NCI-H1930 (cell line): ENCODE measurements around the gene ARHGEF9.

ENCODE experiments used
- DNase-seq, 2 experiments: peaks; one replicate each; lab custom pipeline; 2025; lab: John Stamatoyannopoulos, UW

ARHGEF9 gene

DNA sequence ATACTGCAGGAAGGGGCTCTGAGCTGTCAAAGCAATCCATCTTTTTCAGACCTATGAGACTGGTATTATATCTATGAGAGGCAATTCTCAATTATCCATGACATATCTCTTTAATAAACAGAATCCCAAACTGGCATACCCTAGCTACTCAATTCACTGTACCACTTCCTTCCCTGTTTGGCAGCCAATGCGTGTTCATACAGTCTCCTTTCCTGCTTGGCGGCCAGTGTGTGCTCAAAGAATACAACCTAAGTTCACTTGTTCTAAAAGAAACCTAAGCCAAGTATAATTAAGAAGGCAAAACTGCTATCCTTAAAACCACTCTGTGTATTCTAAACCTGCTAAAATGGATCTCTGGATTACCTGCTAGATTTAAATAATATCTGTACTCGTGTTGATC lies 38.3 kb downstream of the ARHGEF9 start:
- DNase-seq = no peak

DNA sequence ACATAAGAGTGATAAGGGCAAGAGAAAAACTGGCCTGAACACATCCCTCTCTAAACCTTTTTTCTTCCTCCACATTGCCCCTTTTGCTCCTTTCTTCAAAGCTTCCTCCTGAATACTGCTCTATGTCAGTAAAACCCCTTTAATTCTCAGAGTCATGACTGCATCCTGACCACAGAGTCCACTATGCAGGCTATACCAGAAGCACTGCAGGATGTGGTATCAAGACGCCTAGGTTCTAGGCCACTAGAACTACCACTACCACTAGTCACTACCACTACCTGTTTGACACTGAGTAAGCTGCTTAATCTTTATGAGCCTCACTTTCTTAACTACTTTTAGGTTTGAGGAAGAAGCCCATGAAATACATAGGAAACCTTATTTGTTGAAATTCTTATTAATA lies 38.7 kb downstream of the ARHGEF9 start:
- DNase-seq = no peak

DNA sequence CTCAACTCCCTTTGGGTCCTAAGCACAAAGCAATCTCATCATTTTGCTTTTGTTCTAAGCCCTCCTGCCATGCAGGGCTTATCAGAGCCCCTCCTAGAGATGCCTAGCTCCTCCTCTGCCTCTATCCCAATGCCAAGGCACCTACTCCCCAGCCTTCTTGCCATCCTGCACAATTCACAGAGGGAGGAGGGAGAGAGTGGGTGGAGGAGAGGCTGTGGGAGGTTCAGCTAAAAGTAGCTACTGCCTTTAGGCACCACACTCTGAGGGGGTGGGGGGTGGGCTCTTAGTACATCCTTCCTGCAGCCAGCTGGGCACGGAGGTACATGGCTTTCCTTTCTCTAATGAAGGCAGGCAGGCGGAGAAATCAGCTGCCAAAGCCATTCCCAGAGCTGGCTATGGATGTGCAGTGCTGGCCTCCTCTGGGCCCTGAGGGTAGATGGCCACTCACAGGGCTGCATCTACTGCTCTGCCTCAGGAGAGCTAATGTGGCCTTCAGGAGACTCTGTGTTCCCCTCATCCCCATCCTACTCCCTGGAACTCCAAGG lies 40.1 kb downstream of the ARHGEF9 start:
- DNase-seq = no peak

DNA sequence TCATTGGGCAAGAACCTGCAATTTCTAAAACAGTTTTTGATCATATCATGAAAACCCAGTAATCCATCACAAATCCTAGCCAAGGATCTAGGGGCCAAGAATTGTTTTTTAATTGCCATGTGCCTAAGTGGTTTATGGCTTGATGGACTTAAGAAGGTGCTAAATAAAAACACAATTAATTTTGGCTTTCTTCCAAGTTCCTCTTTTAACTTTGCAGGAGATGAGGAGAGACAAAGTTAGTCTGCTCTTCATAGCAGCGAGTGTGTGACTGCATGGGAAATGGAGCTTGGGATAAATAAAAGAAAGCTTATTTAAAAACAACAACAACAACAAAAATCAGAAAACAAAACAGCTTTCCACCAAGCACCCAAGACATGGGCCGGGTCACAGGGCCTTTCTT lies 41.4 kb downstream of the ARHGEF9 start:
- DNase-seq = no peak

DNA sequence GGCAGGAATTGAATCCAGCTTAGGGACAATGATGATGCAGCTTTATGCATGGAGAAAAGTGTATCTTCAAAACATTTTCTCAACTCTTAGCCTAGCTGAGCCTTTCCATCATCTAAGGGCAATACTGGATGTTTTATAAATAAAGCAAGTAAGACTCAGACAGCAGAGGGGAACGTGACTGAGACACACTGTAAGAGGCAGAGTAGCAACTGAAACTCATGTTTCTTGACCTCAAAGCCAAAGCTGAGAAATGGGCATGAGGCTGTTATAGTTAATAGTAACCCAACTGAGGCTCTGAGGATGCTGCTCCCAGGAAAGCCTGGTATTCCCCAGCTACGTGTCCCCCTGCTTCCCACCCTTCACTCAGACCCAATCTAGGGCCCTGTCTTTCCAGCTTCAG lies 44.6 kb downstream of the ARHGEF9 start:
- no peak for DNase-seq

DNA sequence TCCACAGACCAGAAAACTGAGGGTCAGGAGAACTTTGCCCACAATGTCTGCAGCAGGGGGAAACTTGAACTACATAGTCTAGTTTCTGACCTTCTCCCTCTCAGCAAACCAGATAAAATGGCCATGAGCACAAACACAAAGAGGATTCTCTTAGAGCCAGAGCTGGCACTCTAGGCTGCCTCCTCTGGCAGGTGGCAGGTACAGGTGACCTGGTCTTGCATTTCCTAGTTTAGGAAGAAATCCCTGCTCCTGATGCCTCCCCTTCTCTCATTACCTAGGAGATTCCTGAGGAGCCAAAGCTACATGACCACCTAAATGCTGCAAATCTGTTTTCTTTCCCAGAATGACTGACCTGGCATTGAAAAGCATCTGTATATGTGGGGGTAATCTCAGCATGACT lies 45.1 kb downstream of the ARHGEF9 start:
- DNase-seq = no peak

DNA sequence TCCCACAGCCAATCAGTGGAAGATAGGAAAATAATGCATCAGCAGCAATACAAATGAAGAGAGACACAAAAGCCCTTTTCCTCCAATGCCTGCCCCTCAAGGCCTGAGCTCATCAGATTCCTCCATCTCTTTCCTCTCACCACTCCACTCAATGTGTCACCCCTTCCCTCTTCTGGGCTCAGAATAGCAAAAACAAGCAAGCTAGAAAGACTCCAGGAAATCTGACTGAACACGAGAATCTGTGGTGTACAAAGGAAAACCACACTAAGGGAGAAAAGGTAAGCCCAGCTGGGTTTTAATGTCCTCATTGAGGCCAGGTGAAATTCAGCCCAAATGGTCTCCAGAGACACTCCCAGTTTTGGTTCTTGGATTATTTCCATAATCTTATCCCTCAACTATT lies 46.3 kb downstream of the ARHGEF9 start:
- DNase-seq = no peak

DNA sequence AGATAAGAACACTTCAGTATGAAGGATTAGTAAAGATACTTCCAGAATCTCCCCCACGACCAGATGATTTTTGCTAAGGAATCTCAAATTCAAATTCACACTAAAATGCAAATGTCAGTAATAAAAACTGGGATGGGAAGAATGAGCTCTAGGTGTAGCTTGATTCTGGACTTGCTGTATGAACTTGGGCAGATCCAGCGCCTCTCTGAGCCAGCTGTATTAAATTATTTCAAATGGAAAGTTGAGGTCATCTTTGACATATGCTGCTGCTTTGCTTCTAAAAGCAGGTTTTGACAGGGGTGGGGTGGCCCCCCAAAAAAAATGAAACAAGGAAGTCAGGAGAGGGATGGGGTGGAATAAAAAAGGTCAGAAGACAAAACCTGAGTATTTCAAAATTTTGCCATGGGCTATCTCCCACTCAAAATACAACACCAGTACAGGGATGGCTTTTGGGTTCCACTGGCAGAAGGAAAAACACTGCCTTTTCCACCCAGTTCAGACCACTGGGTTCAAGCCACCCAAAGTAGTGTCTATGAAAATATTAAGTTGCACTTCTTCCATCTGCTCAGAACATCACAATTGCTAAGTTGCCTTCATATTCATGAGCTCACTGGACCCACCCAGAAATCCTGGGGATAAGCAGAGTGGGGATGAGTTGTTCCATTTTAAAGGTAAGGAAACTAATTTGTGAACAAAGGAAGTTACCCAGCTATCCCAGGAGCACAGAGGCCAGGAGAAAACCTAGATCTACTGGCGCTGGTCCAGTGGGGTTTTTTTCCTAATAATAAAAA lies 47.7 kb downstream of the ARHGEF9 start:
- no peak for DNase-seq

DNA sequence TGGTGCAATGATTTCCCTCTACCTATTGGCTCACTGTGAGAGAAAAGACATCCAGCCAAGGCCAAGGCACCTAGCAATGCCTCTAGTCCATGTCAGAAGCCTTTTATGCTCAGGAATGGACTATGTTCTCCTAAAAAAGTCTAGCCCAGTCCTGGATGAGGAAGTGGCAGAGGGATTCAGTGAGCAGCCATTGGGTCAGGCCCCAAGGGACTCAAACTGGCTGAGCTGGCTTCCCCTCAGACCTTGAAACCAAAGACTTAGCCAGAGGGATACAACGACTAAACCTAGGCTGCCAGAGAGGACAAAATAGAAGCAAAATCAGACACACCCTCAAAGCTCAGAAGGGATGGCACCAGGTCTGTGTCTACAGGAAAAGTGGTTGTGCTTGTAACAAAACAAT lies 49.1 kb downstream of the ARHGEF9 start:
- DNase-seq = no peak

DNA sequence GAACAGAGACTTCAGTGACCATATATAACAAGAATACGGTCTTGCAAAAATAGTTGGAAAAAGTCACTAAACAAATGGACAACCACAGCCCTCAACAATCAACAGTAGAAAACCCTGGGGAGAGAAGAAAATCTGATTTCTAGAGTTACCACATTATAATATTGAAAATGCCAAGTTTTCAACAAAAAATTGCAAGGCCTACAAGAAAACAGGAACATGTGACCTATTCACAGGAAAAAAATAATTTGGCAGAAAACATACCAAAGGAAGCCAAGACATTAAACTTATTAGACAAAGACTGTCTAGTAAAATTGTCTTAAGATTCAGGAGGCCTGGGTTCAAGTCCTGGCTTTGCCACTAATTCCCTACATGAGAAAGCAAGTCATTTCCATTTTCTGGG lies 64.7 kb downstream of the ARHGEF9 start:
- DNase-seq = no peak

DNA sequence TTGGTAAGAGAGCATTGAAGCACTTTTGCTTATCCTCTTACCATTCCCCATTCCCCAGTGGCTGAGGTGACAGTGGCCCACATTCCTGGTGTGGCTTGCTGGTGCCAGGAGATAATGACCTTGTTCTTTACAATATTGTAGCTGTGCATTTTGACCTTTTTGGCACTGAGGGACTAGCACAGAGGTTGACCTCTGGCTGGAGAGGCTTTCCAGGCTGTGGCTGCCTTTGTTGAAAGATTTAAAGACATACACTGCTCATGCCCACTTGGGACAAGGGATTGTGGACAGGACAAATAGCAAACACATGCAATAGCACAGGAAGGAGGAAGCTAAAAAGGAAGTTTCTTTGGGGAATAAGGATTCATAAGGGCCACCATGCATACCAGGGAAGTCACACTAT lies 65.4 kb downstream of the ARHGEF9 start:
- DNase-seq = no peak

DNA sequence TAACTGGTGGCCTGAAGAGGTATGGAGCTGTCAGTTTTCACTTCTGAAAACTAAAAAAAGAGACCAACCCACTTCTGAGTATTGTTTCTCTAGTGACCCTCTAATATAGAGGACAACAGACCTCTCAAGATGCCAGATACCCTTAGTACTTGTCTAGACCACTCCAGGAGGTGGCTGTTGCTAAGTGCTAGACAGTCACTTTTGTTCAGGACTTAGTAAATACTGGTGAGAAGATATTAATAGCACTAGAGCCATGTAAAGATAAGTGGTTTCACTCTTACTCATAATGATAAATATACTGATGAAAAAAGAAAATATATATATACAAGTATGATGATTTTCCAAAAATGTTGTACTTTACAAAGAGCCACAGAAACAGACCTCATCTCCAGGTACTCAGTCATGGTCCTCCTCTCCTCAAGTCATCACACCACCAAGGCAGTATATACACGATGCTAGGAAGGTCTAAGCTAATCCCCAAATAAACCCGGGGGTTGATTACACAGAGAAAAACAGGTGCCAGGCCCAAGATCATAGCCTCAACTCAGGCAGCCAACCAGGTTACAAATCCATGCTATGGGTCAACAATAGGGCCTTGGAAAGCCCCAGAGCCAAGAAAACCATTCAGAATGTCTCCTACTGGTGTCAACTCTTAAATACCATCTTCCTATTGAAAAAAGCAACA lies 66.9 kb downstream of the ARHGEF9 start:
- no peak for DNase-seq

DNA sequence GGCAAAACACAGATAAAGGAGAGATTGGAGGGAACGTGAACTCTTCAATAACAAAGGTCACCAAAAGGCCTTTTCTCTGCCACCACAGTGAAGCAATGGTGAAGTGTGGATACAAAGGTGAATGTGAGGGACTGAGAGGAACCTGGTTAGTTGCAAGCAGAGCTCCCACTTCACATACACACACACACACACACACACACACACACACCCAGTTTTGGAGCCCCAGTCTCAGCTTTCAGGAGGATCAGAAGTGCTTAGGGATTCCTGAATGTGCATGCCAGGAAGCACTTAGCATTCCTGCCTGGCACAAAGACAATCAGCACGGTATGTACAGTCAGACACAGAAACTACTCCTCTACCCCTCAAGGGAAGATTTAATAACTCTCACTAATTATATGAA lies 71.5 kb downstream of the ARHGEF9 start:
- DNase-seq = no peak

DNA sequence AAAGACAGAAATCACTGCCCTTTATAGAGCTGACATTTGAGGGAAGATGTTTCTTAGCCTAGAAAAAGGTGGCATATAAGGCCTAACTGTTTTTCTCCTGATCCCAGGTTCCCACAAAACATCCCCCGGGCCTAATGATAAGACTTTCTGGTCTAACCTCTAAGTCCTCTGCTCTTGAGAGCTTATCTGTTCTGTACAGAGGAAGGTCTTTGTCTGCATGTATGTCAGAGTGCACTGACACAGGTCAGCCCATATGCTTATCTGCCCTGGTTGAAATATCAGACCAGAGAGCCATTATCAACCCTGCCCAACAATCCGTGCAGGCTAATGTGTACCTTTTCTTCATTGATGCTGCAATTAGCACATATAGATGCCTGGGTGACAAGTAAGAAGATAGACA lies 76.2 kb downstream of the ARHGEF9 start:
- no peak for DNase-seq

DNA sequence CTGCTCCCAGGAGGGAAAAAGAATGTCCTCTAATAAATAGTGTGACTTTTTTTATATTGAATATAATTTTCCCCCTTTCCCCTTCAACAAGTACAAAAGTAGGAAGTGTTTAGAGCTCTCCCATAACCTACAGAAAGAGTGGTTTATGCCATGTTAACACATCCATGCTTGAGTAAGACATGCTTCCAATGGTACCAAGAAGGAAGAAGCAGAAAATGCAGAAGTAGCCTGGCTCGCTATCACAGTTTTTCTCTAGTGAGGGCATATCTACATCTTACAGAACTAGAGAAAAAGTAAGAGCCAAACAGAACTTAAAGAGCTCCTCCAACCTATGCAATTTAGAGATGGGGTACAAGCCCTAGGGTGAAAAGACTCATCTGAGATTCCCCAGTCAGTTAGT lies 82.5 kb downstream of the ARHGEF9 start:
- DNase-seq = no peak

DNA sequence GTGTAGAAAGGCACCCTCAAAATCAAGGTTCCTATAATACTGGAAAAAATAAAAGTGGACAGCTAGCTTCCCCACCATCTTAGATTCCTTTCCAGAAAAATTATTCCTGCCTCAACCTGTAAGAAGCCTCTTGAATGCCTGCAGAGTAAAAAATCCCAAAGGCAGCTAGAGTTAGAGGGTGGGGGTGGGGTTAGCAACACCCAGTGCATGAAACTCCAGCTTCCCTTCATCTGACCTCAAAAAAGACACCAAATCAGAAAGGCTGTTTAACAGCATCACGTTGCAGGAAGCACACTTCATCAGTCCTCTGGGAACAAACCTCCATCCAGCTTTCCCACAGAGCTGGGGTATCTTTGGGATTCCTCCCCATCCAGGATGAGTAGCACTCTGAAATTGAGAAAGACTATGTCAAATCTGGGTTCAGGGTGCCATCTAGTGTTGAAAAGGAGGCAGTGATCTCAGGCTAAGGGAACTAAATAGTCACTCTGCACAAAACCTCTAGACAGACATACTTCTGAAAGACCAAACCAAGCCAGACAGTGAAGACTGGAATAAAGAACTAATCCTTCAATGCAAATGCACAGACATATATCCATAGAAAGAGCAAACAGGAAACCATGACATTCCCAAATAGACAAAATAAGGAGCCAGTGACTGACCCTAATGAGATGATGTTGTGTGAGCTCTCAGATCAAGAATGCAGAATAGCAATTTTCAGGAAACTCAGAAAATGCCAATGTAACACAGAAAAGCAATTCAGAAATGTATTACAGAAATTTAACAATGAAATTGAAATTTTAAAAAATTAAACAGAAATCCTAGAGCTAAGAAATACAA lies 97.9 kb downstream of the ARHGEF9 start:
- DNase-seq = no peak

DNA sequence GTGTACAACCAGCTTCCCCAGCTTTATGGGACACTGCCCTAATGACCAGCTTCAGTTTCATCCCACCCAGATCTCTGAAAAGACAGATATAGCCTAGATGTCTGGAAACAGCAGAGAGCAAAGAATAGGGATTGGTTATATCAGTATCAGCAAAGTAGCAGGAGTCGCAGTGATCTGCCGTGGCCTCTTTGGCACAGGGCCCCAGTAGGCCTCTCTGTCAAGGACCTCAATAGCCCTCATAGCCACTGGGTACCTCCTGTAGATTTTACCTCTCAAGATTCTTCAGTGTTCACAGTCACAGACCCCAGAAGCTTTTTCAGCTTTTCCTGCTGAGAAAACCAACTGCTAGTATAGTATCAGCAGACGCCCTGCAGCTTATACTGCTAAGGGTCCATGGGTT lies 104.6 kb downstream of the ARHGEF9 start:
- DNase-seq = no peak

DNA sequence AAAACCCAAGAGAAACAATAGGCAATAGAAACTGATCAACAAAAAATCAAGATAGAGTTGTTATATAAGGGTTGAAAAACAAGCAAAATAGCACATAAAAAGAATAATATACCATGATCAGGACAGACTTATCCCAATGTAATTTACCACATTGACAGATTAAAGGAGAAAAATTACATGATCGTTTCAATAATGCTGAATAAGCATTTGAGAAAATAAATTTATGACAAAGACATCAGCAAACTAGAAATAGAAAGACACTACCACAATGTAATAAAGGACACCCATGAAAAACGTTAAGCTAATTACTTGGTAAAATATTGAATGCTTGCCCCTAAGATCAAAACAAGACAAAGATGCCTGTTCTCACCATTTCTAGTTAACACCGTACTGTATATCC lies 105.6 kb downstream of the ARHGEF9 start:
- DNase-seq = no peak

DNA sequence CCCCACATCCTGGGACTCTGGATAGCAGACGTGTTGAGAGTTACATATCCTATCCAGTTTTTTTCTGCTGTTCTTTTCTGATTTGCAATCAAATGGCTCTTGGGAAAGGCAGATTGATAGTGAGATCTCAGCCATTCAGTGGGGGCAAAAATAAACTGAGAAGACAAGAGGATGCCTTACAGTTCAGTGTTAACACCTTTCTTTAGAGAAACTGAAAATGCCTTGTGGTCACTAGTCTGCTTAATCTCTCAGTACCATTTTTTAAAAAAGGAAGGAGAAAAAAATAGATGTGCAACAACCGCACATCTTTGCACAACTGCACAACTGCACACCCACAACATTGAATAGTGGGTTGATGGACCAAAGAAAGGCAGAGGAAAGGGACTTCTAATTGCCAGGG lies 109.3 kb downstream of the ARHGEF9 start:
- no peak for DNase-seq

DNA sequence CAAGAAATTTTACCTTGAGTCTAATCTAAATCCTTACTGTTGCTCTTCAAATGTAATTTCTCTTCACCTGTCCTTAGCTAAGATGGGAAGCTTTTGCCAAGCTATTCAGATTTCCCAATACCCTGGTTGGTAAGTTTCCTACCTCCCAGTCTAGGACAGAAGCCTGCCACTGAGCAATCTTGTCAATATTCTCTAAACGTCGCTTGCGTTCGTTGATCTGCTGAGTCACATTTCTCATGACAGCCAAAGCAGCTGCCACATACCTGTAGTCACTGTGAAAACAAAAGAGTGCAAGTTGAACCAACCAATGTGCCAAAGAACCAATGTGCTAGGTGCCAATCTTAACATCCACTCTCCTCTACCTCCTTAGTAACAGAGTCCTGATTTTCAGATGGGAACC lies 111.1 kb downstream of the ARHGEF9 start:
- DNase-seq = no peak

DNA sequence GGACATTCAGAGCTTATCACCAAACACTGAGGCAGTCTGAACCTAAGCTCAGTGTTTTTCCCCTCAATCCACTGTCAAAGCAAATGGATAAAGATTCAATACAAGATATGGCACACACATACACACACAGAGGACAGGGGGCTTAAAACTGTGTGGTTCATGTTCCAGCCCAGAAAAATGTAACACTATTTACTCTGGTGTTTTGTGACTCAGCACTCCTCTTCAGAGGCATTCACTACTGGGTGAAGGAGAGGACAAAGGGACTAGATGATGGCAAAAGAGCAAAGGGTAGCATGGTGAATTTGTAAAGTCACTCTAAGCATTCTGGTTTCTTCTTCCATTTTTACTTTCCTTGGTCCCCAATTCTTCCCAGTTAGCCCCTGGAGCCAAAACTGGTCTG lies 120.3 kb downstream of the ARHGEF9 start:
- DNase-seq = no peak

DNA sequence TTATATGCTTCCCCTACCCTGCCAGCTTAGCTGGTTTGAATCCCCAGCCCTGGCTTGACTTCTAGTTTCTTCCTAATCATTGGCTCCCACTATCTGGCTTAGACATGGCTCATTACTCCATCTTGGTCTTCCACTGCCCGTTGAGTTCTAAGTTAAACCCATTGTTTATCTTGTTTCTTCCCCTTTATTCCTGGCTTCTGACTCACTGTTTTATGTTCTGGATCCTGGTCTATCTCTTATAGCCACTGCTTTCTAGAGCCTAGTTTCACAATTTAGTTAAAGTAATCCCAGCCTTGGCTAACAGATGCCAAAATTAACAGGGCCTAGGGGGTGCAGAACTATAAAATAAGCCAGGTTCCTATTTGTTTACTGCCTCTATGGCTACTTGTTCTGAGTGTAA lies 120.9 kb downstream of the ARHGEF9 start:
- DNase-seq = no peak

DNA sequence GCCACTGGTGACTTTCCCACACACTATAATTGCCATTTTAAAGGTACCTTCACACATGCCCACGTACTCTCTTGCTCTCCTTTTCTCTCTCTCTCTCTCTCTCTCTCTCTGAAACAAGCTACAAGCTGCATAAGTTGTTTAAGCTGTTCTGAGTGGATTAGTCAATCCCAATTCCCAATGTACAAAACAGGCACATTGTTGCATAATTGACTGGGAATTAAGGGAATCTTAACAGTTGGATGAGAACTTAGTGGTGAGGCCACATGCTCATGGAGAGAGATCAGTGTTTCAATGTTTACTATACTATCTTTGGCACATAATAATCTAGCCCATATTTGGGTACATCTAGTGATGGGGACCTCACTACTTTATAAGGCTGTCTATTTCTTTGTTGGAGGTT lies 123.3 kb downstream of the ARHGEF9 start:
- no peak for DNase-seq
